Measurements from ENCODE around the gene MOB4.
"Not testable (repeated sequence)": the region's sequence is repeated elsewhere in the genome, so short reads cannot be mapped to it uniquely, and the experiment has no call there.

MOB4 gene

GRCh38 chr2:197515315-197515738, 539 bp upstream of the MOB4 start:
- no peak for DNase-seq

- no peak for DNase-seq
Observed at GRCh38 chr2:197516393-197516761, 511 bp downstream of the MOB4 start.

- no peak for DNase-seq
Observed at GRCh38 chr2:197517150-197517549, 1.3 kb downstream of the MOB4 start.

GRCh38 chr2:197538412-197538811, 22.5 kb downstream of the MOB4 start:
- no peak for DNase-seq

GRCh38 chr2:197539734-197540133, 23.9 kb downstream of the MOB4 start:
- DNase-seq: no peak

GRCh38 chr2:197543206-197543605, 27.3 kb downstream of the MOB4 start:
- no peak for DNase-seq

- no peak for DNase-seq
Observed at GRCh38 chr2:197547163-197547900, 31.5 kb downstream of the MOB4 start.

GRCh38 chr2:197548582-197548981, 32.7 kb downstream of the MOB4 start:
- no peak for DNase-seq

GRCh38 chr2:197551260-197551659, 35.4 kb downstream of the MOB4 start:
- not testable (repeated sequence) for DNase-seq

GRCh38 chr2:197555467-197555866, 39.6 kb downstream of the MOB4 start:
- no peak for DNase-seq

- DNase-seq: no peak
Observed at GRCh38 chr2:197556456-197556855, 40.6 kb downstream of the MOB4 start.

GRCh38 chr2:197558393-197558792, 42.5 kb downstream of the MOB4 start:
- peak; percentile 5 for DNase-seq

- no peak for DNase-seq
Observed at GRCh38 chr2:197559681-197560080, 43.8 kb downstream of the MOB4 start.

- no peak for DNase-seq
Observed at GRCh38 chr2:197560146-197560665, 44.3 kb downstream of the MOB4 start.

GRCh38 chr2:197571627-197572271, 55.9 kb downstream of the MOB4 start:
- peak; percentile 58 for DNase-seq

- DNase-seq: no peak
Observed at GRCh38 chr2:197573608-197574007, 57.7 kb downstream of the MOB4 start.

- peak; percentile 97 for DNase-seq
Observed at GRCh38 chr2:197575987-197576386, 60.1 kb downstream of the MOB4 start.

GRCh38 chr2:197576631-197577030, 60.8 kb downstream of the MOB4 start:
- DNase-seq: peak; percentile 86

GRCh38 chr2:197577446-197577845, 61.6 kb downstream of the MOB4 start:
- DNase-seq: no peak

- DNase-seq: not testable (repeated sequence)
Observed at GRCh38 chr2:197578294-197578693, 62.4 kb downstream of the MOB4 start.

- peak; percentile 63 for DNase-seq
Observed at GRCh38 chr2:197580166-197580565, 64.3 kb downstream of the MOB4 start.

GRCh38 chr2:197587255-197587654, 71.4 kb downstream of the MOB4 start:
- not testable (repeated sequence) for DNase-seq

GRCh38 chr2:197591339-197592072, 75.6 kb downstream of the MOB4 start:
- no peak for DNase-seq

GRCh38 chr2:197596766-197597165, 80.9 kb downstream of the MOB4 start:
- DNase-seq: no peak

Data from NCI-H226 (cell line).